Measurements from ENCODE around the gene SEZ6L.

DNA sequence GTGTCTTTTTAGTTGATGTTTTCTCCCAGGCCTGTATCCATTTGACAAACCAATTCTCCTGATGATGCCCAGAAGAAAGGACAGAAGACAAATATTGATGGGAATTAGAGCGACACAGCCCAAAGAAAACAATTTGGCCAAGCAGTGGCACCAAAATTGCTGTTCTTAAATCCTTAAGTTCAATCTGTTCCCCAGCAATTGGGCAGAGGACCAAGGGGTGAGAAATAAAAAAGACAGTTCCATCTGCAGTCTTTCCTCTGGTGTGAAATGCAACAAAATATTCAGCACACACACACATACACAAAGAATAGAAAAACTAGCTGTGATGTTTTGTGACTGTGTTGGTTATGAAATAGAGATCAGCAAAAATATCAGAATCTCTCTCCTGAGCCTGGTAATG is 221.8 kb downstream of the SEZ6L start:
- no peak for TF ChIP-seq EZH2phosphoT487 (IDR thresholded peaks at IDR 0.05; ENCODE audit: borderline replicate concordance, low read length)
- TF ChIP-seq, protein P1, sequence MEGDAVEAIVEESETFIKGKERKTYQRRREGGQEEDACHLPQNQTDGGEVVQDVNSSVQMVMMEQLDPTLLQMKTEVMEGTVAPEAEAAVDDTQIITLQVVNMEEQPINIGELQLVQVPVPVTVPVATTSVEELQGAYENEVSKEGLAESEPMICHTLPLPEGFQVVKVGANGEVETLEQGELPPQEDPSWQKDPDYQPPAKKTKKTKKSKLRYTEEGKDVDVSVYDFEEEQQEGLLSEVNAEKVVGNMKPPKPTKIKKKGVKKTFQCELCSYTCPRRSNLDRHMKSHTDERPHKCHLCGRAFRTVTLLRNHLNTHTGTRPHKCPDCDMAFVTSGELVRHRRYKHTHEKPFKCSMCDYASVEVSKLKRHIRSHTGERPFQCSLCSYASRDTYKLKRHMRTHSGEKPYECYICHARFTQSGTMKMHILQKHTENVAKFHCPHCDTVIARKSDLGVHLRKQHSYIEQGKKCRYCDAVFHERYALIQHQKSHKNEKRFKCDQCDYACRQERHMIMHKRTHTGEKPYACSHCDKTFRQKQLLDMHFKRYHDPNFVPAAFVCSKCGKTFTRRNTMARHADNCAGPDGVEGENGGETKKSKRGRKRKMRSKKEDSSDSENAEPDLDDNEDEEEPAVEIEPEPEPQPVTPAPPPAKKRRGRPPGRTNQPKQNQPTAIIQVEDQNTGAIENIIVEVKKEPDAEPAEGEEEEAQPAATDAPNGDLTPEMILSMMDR (IDR thresholded peaks at IDR 0.05; ENCODE audit: low read depth, low read length, poor library complexity, severe bottlenecking) = no peak
